Testis (tissue), 2 donors: ENCODE measurements around the gene UNC13B.

ENCODE experiments used
- CTCF ChIP-seq, 3 experiments: fragments of 450-650 bp in 2 of 3; fragments of 200-600 bp in 1 of 3; sonication (generic) in 1 of 3; IDR thresholded peaks; one replicate each; pipeline ENCODE4 v1.5.1; 2016 to 2019; ENCODE audit warnings: antibody characterized with exemption in 3 of 3, mild to moderate bottlenecking in 2 of 3, moderate library complexity in 1 of 3
- POLR2A ChIP-seq: fragments of 450-650 bp; IDR thresholded peaks from one replicate; pipeline ENCODE4 v1.6.1; 2017; ENCODE audit warnings: antibody characterized with exemption, mild to moderate bottlenecking, moderate library complexity

GRCh38 chr9:35395076-35395705, 233.4 kb downstream of the UNC13B start:
- TF ChIP-seq POLR2A, result no peak
- TF ChIP-seq CTCF (IDR thresholded peaks at IDR 0.05), result no peak
